GM21576 (cell line): Measurements from ENCODE around the gene VAT1.
"Not testable (repeated sequence)": the region's sequence is repeated elsewhere in the genome, so short reads cannot be mapped to it uniquely, and the experiment has no call there.

Experiments
- ATAC-seq: cut with Tn5 transposase; IDR thresholded peaks from one replicate; pipeline ENCODE4 v1.9.1; 2021; ENCODE audit warnings: mild to moderate bottlenecking, moderate library complexity; ENCODE audit not compliant: unreplicated experiment

The VAT1 gene

DNA sequence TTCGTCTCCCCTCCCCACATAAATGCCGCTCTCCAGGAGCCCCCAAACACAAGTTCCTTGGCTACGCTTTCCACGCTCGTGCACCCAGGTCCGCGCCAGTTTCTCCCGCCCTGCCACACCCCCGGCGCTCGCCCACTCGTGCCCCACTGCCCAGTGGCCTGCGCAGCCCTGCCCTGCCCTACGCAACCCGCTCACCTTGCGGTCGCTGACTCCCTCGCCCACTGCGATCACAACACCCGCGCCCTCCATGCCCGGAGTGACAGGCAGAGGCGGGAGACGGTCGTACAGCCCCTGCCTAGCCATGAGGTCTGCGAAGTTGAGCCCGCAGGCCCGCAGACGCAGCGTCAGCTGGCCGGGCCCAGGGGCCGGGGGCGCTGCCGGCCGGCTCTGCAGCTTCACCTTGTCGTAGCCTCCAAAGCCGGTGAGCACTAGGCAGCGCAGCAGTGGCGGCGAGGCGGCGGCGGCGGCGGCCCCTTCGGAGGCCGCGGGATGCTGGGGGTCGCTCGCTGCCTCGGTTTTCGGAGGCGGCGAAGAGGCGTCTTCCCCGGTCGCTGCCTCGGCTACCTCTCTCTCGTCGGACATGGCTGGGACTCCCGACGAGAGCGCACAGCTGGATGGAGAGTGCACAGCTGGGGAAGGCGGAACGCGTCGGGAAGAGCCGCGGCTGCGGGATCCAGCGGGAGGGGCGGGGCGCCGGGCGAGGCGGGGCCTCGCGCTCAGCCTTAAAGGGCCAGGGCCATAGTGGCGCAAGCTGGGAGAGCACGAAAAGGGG is at the start of gene VAT1:
VAT1 (minus strand) TSS at position 645 of the 772 bp plus-strand sequence; CDS start at position 582, 63 bp downstream.
- ATAC-seq, result no peak

DNA sequence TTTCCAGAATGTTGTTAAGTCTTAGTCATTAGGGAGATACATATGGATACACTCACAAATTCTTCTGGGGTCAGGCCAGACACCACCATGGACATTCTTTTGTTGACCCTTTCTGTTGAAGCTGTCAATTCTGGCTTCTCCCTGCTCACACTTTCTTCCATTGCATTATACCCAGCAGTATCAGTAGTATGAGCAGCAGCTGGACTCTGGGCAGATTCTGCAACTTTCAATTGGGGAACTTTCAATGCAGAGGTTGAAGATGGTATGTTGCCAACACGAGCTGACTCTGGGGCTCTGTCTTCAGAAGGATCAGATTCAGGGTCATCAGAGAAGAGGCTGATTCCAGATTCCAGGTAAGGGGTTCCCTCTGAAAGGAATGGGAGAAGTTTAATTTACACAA is 48.7 kb upstream of the VAT1 start:
- ATAC-seq, result no peak

DNA sequence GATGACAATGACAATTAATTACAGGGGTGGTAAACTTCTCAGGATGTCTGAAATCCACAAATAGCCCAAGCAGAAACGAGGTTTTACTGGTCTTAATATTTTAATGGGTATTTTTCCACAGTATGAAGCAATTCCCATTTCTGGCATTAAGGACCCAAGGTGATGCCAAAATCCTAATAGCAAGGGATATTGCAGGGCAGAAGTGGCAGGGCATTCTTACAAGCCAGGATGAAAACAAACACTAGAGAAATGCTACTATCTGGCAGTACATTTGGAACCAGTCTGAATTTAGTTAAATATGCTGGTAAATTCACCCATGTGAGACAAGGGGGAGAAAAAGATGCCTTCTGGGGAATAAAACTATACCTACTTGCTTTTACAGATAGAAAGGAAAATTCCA is 48.1 kb upstream of the VAT1 start:
- ATAC-seq, result no peak

DNA sequence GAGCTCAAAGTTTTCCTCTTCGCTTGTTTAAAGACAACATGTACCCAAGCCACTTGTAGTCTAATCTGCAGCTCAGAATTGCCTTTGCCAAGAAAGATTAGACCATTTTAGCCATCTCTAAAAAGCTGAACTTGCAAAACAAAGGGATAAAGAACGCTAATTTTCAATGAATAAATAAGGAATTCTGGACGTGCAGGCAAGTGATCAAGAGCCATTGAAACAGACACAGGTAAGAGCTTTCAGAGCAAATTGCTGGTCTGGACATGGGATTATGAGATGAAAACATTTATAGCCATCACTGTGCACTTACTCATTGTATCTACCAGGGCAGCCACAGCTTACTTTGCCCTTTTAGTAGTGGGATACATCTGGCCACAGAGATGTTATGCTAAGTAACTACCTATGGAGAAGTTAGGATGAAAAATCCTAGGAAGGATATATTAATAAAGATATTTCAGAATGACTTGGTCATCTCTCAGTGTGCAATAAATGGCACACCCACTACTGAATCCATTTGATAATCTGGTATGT is 47.2 kb upstream of the VAT1 start:
- no peak for ATAC-seq

DNA sequence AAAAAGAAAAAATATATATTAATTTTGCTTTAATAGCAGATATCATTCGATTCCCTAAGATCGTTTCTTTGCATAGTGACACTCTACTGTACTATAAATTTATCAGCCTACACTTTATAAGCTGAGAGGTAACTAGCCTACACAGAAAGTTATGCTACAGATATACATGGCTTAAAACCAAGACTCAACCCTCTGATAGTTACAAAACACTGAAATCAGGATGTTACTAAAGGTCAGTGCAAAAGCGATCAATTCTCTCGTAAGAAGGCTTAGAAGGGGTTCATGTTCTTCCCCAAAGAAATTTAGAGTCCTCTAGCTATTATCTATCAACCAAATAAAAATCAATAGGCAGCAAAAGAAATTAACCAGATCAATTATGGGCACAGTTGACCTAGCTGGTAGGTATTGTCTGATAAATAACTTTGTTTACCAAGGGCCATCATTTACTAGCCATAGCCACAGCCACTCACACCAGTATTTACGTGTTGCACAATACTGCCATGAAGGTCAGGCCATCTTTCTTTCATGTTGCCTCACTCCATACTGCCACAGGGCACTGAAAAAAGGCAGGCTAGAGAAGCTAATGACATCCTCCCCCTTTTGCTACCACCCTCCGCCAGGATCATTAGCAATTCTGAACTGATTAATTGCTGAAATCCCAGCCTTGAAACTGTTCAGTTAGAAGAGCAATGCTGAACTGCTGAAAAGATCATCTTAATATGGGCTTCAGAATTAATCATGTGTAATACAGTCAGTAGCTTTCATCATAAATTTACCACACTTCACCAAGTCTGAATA is 46.6 kb upstream of the VAT1 start:
- ATAC-seq, result no peak

DNA sequence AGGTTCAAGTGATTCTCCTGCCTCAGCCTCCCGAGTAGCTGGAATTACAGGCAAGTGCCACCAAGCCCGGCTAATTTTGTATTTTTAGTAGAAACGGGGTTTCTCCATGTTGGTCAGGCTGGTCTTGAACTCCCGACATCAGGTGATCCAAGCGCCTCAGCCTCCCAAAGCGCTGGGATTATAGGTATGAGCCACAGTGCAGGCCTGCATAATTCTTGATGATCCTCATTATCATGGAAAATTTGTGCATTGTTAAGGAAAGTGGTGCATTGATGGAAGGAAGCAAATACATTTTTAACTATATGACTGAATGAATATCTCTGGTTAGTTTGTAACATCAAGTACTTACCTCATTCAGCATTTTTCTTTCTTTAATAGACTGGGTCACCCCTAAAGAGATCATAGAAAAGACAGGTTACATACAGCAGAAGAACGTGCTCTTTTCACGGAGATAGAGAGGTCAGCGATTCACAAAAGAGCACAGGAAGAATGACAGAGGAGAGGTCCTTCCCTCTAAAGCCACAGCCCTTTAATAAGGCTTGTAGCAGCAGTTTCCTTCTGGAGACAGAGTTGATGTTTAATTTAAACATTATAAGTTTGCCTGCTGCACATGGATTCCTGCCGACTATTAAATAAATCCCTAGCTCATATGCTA is 40.9 kb upstream of the VAT1 start:
- ATAC-seq, result no peak

DNA sequence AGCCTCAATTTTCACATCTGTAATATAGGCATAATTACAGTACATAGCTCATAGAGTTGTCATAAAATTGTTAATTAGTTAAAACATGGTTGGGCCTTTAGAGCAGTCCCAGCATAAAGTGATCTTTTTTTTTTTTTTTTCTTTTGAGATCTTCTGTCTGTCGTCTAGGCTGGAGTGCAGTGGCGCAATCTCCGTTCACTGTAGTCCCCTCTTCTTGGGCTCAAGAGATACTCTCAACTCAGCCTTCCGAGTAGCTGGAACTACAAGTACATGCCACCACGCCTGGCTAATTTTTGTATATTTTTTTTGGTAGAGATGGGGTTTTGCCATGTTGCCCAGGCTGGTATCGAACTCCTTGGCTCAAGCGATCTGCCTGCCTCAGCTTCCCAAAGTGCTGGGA is 33.9 kb upstream of the VAT1 start:
- no peak for ATAC-seq

DNA sequence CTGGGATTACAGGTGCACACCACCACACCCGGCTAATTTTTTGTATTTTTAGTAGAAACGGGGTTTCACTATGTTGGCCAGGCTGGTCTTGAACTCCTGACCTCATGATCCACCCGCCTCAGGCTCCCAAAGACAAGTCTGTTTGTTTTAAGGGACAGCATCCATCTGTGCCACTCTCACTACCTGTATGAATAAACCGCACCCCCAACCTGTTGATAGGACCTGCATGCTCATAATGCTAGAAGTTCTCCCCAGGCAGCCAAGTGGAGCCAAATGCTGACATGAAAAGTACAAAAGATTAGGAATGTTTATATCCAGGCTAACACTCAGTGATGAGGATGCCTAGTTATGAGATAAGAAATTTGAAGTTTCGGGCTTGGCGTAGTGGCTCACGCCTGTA is 30.8 kb upstream of the VAT1 start:
- not testable (repeated sequence) for ATAC-seq

DNA sequence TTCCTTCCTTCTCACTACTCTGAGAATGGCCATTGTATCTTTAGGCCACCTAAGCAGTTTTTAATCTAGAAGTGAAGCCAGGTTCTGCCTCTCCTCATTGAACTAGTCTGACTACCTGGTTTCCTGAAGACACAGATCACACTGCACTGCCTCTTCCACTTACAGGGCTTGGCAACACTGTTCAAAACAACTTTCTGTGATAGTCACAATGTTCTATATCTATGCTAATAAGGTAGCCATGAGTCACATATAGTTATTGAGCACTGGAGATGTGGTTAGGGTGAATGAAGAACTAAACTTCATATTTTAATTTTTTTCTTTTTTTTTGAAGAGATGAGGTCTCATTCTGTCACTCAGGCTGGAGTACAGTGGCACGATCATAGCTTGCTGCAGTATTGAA is 29.8 kb upstream of the VAT1 start:
- ATAC-seq, result no peak

DNA sequence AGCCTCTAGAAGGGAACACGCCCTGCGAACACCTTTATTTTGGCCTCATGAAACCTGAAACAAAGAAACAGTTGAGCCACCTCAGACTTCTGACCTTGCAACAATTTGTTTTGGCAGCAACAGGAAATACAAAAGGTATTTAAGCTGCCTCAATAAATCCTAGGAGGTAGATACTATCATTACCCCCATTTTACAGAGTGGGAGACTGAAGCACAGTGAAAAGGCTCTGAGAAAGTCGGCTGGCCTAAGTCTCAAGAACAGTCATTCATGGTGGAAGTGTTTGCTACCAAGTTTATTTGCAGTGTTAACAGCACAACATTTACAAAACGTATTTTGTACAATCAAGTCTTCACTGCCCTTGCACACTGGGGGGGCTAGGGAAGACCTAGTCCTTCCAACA is 21.8 kb upstream of the VAT1 start:
- no peak for ATAC-seq

DNA sequence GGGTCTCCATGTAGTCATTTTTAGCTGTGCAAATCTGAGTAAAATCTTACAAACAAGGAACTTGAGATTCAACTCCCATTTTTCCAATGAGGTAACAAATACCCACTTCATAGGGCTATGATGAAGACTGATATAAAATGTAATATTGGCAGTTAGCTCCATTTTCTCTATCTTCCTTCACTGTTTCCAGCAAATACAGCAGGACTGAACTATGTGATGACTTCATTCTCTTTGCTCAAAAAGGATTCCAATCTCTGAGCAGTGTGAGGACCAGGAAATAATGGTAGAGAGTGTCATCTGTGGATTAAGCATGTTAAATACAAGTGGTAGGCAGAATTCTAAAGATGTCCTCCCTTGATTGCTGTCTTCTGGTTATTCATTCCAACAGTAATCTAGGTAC is 21.1 kb upstream of the VAT1 start:
- no peak for ATAC-seq

DNA sequence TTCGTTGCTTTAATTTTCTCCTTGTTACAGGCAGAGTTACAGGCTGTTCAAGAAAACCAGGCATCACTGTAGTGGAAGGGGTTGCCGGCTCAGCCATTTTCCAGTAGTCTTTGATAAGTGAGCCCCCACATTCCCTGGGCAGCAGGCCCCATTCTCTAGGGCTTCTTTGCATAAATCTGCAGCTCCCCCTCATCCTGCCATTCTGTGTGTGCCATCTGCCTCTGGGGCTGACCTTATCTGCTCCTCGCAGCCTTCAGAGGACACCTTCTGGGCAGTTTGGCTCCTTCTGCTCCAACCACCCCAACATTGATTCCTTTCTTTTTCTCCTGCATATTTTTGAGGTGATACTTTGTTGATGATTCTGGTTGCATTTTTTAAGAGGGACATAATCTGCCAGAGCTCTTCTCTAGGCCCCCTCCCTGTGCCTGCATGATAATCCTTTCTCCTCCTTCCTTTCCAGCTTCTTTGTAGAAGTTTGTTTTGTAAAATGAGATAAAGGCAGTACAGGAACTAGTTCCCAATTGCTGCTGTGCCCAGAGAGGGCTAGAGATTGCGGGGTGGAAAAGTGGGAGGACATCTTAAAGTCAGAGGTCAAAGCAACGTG is 19.9 kb upstream of the VAT1 start:
- no peak for ATAC-seq

DNA sequence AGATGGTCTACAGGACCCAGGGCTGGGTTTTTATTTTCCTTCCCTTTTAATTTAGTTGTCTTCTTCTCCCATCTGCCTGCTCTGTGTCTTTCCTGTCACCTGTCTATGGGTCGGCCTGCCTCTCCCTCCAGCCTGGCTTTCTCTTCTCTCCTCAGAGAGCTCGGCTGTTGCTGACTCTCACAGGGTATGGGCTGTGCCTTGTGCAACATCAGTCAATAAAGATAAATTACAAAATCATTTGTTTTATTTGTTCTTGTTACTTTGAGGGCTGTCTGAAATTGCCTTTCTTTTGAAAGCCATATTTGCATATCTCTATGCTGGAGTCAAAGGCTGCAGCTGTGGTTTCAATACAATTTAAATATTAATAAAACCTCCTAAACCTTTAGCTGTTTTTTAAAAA is 18.5 kb upstream of the VAT1 start:
- no peak for ATAC-seq

DNA sequence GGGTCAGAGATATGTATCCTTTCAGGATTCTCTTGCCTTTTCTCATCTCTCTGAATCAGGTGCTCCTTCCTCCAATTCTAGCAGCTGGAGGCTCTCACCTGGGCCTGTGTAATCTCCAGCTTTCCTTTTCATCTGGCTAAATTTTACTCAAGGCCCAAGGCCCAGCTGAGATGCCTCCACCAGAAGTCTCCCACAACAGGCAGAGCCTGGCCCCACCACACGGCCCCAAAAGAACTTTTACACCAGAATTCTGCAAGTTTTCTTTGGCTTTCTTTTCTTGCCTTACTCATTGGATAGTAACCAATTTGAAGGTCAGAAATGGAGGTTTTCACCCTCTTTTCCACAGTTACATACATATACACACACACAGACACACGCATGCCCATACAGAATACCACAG is 17.5 kb upstream of the VAT1 start:
- ATAC-seq, result no peak

DNA sequence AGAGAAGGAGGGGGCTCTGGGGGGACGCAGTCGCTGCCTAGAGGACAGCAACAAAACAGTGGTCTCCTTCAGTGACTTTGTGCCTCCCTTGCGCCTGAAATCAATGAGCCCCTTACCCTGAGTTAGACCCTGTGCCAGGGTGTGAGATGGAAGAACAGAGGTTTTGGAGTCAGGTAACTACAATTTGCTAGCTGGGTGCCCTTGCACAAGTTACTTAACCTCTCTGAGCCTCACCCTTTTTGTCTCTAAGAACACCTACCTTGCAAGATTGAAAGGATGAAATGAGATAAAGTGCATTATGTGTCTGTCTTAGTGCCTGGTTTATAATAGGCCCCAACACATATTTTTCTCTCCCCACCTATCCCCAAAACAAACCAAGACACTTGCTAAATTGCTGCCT is 12.7 kb upstream of the VAT1 start:
- ATAC-seq, result no peak

DNA sequence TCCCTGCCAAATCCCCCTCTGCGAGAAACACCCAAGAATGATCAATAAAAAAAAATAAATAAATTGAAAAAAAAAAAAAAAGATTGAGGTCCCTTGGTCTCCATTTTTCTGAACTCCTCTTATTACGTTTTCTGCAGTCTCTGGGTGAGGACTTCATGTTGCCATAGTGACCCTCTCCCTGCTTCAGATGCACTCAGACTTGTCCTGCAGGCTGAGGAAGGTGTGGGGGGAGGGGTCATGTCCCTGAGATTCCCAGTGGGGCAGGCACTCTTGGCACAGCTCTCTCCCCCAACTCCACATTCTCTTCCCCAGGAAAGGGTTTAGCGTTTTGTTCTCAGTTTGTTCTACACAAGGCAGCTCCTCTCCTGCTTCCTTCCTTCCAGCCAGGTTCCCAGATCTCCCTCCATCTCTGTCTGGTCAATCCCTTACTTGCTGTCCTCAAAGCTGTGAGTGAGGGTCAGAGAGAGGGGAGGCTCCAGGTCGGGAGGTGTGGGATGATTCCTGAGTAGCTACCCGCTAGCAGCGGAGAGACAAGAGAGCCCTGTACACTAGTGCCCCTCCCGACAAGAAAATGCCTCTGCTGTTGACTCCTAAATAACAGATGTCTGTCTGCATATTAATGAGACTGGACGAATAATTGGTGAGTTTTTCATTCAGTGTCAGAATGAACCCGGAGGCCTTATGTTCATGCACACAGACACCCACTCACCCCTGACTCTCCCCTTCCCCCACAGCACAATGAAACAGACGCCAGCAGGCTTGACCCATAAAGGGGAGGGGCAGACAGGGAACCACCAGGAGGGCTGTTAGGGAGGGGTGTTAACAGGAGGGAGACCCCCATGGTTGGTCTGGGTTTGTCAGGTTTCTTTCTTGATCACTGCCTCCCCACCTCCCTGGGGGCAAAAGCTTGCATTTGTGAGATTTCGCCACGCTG is 12.0 kb upstream of the VAT1 start:
- no peak for ATAC-seq

DNA sequence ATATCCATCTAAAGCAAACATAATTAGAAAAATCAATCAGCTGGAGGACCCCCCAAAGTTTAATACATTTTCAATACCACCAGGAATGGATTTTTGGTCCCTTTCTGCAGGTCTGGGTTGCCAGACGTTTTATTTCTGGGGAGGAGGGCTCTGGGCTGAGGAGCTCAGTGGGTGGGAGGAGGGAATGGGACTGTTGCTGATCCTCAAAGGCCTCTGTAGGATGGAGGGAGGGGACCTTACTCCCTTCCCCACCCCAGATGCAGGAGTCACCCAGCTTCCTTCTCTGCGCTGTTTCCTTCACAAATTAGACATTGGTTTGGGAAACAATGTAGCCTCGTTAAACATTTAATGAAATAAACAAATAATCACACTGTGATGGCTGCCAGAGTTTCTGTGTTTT is 9.5 kb upstream of the VAT1 start:
- ATAC-seq, result no peak

DNA sequence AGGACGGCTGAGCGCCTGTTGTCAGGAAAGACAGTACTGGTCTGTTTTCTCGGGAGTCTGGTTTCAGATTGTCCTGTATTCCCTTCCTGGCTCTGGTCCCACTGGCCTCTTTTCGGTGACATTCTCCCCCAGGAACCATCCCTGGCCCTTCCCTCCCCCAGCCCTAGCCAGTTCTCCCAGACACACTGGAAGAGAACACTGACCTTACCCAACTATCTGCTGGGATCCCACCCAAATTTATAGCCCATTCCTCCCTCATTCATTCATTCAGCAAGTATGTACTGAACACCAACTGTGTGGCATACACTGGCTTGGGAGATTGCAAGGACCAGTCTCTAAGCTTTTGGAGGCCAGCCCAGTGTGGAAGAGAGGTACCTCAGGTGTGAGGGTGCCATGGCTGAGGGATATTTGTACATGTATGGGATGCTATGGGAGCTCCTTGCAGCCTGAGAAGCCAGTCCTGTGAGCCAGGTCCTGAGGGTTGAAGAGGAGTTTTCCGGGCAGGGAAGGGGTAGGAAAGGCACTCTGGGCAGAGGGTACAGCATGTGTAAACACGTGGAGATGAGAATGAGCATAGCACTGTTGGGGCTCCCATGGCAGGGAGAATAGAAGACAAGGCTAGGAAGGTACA is 8.1 kb upstream of the VAT1 start:
- ATAC-seq, result no peak

DNA sequence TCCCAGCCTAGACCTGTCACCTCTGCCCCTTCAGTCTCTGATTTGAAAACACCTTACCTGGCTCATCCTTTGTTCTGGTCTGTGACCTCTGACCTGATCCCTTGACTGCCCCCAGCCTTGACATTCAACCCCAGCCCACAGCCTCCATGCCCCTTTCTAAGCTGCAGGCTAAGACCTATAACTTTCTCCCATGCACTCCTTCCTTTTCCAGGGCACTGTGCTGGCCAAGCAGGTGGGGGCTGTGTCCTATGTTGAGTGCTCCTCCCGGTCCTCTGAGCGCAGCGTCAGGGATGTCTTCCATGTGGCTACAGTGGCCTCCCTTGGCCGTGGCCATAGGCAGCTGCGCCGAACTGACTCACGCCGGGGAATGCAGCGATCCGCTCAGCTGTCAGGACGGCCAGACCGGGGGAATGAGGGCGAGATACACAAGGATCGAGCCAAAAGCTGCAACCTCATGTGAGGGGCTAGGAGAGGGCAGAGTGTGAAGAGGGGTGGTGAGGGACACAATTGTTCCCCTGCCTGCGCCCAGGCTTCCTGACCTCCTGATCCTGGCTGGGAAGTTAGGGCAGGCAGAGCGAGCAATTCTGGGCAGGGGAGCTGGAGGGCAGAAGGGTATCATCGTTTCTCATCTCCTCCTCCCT is 6.2 kb upstream of the VAT1 start:
- no peak for ATAC-seq
